Endothelial cell of umbilical vein (primary cell): ENCODE results near the gene CFAP77. TPM values are rescaled to one million over a fixed set of nuclear protein-coding genes. Genes with fewer than 3 reads are reported as not detected.

ENCODE experiments used
- BruUV-seq: library from RNA; stranded (reverse); fragments of 400-500 nt; replicated peaks from 2 replicates; lab custom pipeline; 2021; lab: Mats Ljungman, UMichigan
- CTCF ChIA-PET: fragments of 300-600, 350-600 bp; sonication (Branson Sonifier 250); formaldehyde crosslinking; loops from one replicate; lab custom pipeline; 2021; ENCODE audit warnings: antibody characterized with exemption, inconsistent platforms; lab: Charles Lee
- POLR2A ChIA-PET: fragments of 300-600, 350-600 bp; sonication (Branson Sonifier 250); formaldehyde crosslinking; loops from one replicate; lab custom pipeline; 2021; ENCODE audit warnings: antibody characterized with exemption, inconsistent platforms; lab: Charles Lee
- DNase-seq: peaks from one replicate; pipeline ENCODE4 v3.0.0-alpha.2; 2011; ENCODE audit warnings: low read depth, low spot score
- FAIRE-seq: peaks from 2 replicates; lab custom pipeline; 2011; peaks lifted over from hg19 to GRCh38; lab: Jason Lieb, UNC
- H2AFZ ChIP-seq: 2 replicates; pipeline ENCODE4 v1.6.0; 2012; ENCODE audit warnings: low read depth, low read length, control low read depth, inconsistent platforms
- H3K27ac ChIP-seq: 2 replicates; pipeline ENCODE4 v1.5.1; 2011; ENCODE audit warnings: low read depth, mild to moderate bottlenecking, control low read depth, low read length, moderate library complexity; ENCODE audit not compliant: insufficient read depth
- H3K27me3 ChIP-seq, 2 experiments: 2 replicates each; pipeline versions ENCODE4 v1.6.0 to v1.6.1; 2011; ENCODE audit warnings: low read length in 2 of 2, mixed read lengths in 1 of 2; ENCODE audit not compliant: control insufficient read depth in 2 of 2, insufficient read depth in 2 of 2
- H3K36me3 ChIP-seq, 2 experiments: 2 replicates in 1 of 2; 3 replicates in 1 of 2; pipeline ENCODE4 v1.5.1; 2011; ENCODE audit warnings: low read length in 2 of 2, mild to moderate bottlenecking in 1 of 2, moderate library complexity in 1 of 2; ENCODE audit not compliant: control insufficient read depth in 2 of 2, insufficient read depth in 2 of 2; ENCODE audit errors: extremely low read depth in 1 of 2
- H3K4me1 ChIP-seq: 3 replicates; pipeline ENCODE4 v1.5.1; 2011; ENCODE audit warnings: mild to moderate bottlenecking, low read length; ENCODE audit not compliant: control insufficient read depth, insufficient read depth; ENCODE audit errors: extremely low read depth
- H3K4me2 ChIP-seq: 2 replicates; pipeline ENCODE4 v1.6.1; 2011; ENCODE audit warnings: low read length, control low read depth, mixed read lengths; ENCODE audit not compliant: insufficient read depth
- H3K4me3 ChIP-seq, 3 experiments: fragments of 200-600 bp in 1 of 3; sonication (generic), shearing (Covaris generic) in 1 of 3; replicated peaks in 1 of 3; 2 replicates each; pipeline ENCODE4 v1.5.1; 2011 to 2016; ENCODE audit warnings: control low read depth in 3 of 3, low read length in 3 of 3, mild to moderate bottlenecking in 2 of 3, inconsistent platforms in 1 of 3, low read depth in 1 of 3, moderate library complexity in 1 of 3; ENCODE audit not compliant: insufficient read depth in 1 of 3
- H3K79me2 ChIP-seq: 2 replicates; pipeline ENCODE4 v1.6.0; 2012; ENCODE audit warnings: low read length, inconsistent platforms; ENCODE audit not compliant: control insufficient read depth, insufficient read depth
- H3K9ac ChIP-seq: replicated peaks from 2 replicates; pipeline ENCODE3; 2011; ENCODE audit warnings: low read length, control low read depth; ENCODE audit not compliant: insufficient read depth; ENCODE audit errors: extremely low read depth
- H3K9me1 ChIP-seq: replicated peaks from 3 replicates; pipeline ENCODE4 v1.6.0; 2011; ENCODE audit warnings: mild to moderate bottlenecking, low read length; ENCODE audit not compliant: control insufficient read depth, insufficient read depth; ENCODE audit errors: extremely low read depth
- H3K9me3 ChIP-seq: replicated peaks from 2 replicates; pipeline ENCODE4 v1.5.1; 2012; ENCODE audit warnings: low read length, inconsistent platforms; ENCODE audit not compliant: control insufficient read depth, insufficient read depth
- H4K20me1 ChIP-seq: replicated peaks from 2 replicates; pipeline ENCODE3; 2011; ENCODE audit warnings: mild to moderate bottlenecking, low read length; ENCODE audit not compliant: control insufficient read depth, insufficient read depth; ENCODE audit errors: extremely low read depth
- CTCF ChIP-seq, 2 donors: IDR thresholded peaks; 1 replicate in 1 of 2; 2 replicates in 1 of 2; pipeline ENCODE4 v1.5.1; 2011; ENCODE audit warnings: low read length in 2 of 2, mild to moderate bottlenecking in 2 of 2, moderate library complexity in 2 of 2, control low read depth in 1 of 2, inconsistent platforms in 1 of 2, low read depth in 1 of 2; ENCODE audit not compliant: insufficient read depth in 1 of 2; ENCODE audit errors: extremely low read depth in 1 of 2
- EZH2 ChIP-seq: IDR thresholded peaks from 2 replicates; pipeline ENCODE4 v1.6.1; 2012; ENCODE audit warnings: borderline replicate concordance, low read depth, mild to moderate bottlenecking, moderate library complexity, low read length, inconsistent platforms; ENCODE audit not compliant: severe bottlenecking
- FOS ChIP-seq: IDR thresholded peaks from 2 replicates; pipeline ENCODE4 v1.6.1; 2011; ENCODE audit warnings: mild to moderate bottlenecking, low read length, moderate library complexity, borderline replicate concordance; ENCODE audit not compliant: insufficient read depth
- GATA2 ChIP-seq: IDR thresholded peaks from 2 replicates; pipeline ENCODE4 v1.7.0; 2011; ENCODE audit warnings: low read depth, mild to moderate bottlenecking, moderate library complexity, mixed read lengths, low read length; ENCODE audit not compliant: insufficient read length, insufficient read depth
- JUN ChIP-seq: IDR thresholded peaks from 2 replicates; pipeline ENCODE4 v1.6.1; 2011; ENCODE audit warnings: borderline replicate concordance, low read depth; ENCODE audit not compliant: insufficient read length, insufficient read depth
- MAX ChIP-seq: IDR thresholded peaks from 2 replicates; pipeline ENCODE4 v1.6.1; 2011; ENCODE audit not compliant: insufficient read depth, insufficient read length
- MYC ChIP-seq: IDR thresholded peaks from one replicate; pipeline ENCODE4 v1.6.1; 2011; ENCODE audit warnings: mild to moderate bottlenecking, low read depth, low read length
- POLR2A ChIP-seq: IDR thresholded peaks from 2 replicates; pipeline ENCODE4 v1.6.1; 2012; ENCODE audit warnings: low read depth, mild to moderate bottlenecking, control low read depth, low read length
- POLR2AphosphoS5 ChIP-seq: IDR thresholded peaks from 2 replicates; pipeline ENCODE4 v1.6.1; 2012; ENCODE audit warnings: low read depth, mild to moderate bottlenecking, control low read depth, low read length, moderate library complexity; ENCODE audit not compliant: insufficient read depth
- dilution Hi-C: fragments of 300-500 bp; cut with MboI; formaldehyde crosslinking; loops from one replicate; pipeline ENCODE4 v1.15.0; 2019; ENCODE audit warnings: low sequenced_read_pairs; ENCODE audit not compliant: extremely low pct_ligation_motif_present
- intact Hi-C: fragments of 100-400 bp; cut with micrococcal nuclease; formaldehyde crosslinking; loops from one replicate; pipeline ENCODE4 v1.10.0; 2022
- polyA plus RNA-seq, 4 experiments: library from polyadenylated mRNA; depleted of rRNA in 3 of 4; stranded (reverse) in 3 of 4; unstranded in 1 of 4; fragments of >200 nt; gene quantifications; 2 replicates each; pipeline versions ENCODE4 v1.2.1 to v1.2.3, GENCODE V29; 2011 to 2012; ENCODE audit warnings: missing spikeins in 1 of 4
- total RNA-seq: library from RNA; stranded (reverse); gene quantifications from 2 replicates; pipeline ENCODE4 v1.2.3, GENCODE V29; 2021

CFAP77 gene
- total and polyA plus RNA-seq, 2 donors (not counting 3 experiments of a cell fraction or from before 2014, with no cell fraction given), result not detected

GRCh38 chr9:132545578-132545977 is 135.6 kb downstream of the CFAP77 start:
- intact Hi-C loops (no loop called here), dilution Hi-C loops (no loop called here)
- ChIA-PET POLR2A (no interaction called here), CTCF (interaction anchor here (1.4 kb wide), 1 partner anchor 24 kb away, joined by 5 read pairs; no protein-coding TSS in a partner anchor)
- no peak for DNase-seq
- BruUV-seq, result no TSS peak
- Histone ChIP-seq H3K36me3 (no peaks in the 10 kb centered on the region), H3K9ac (no peak overlapping the region), H3K4me1 (peaks cover 14% of the 10 kb centered on the region), H3K27ac (no peak overlapping the region), H3K27me3 (peaks cover 0 to 3% of the 10 kb centered on the region in 2 experiments), H2AFZ (no peak overlapping the region), H3K79me2 (no peaks in the 10 kb centered on the region), H3K9me3 (no peaks in the 10 kb centered on the region), H3K4me2 (no peak overlapping the region), H4K20me1 (no peaks in the 10 kb centered on the region), H3K4me3 (no peak overlapping the region), H3K9me1 (no peaks in the 10 kb centered on the region)
- TF ChIP-seq CTCF (IDR thresholded peaks at IDR 0.05; ENCODE audit: extremely low read depth in 1 of 2, insufficient read depth in 1 of 2, low read depth in 1 of 2, low read length in 2 of 2), result no peak
- TF ChIP-seq MYC, result no peak
- TF ChIP-seq FOS, result no peak
- TF ChIP-seq MAX, result no peak
- no peak for TF ChIP-seq POLR2A
- TF ChIP-seq GATA2, result no peak
- no peak for TF ChIP-seq JUN
- TF ChIP-seq EZH2, result no peak
- TF ChIP-seq POLR2AphosphoS5, result no peak
- no peak for FAIRE-seq
